Memory B cell (primary cell): ENCODE measurements around the gene KCTD5.
A peak's percentile ranks its signal among the peaks of the same experiment; 100 is the strongest.
"Not testable (repeated sequence)": the region's sequence is repeated elsewhere in the genome, so short reads cannot be mapped to it uniquely, and the experiment has no call there.

Source experiments
- ATAC-seq: fragments of 150-1000 bp; cut with Tn5 transposase; 2 replicates; pipeline ENCODE4 v1.10.0; 2021; ENCODE audit warnings: low read depth, mild to moderate bottlenecking, moderate library complexity
- DNase-seq, 2 donors: peaks; one replicate each; pipeline ENCODE4 v3.0.0; 2022; ENCODE audit warnings: low spot score in 2 of 2
- H3K27ac Mint-ChIP-seq: one replicate; pipeline ENCODE4 v1.8.0; 2022; ENCODE audit warnings: mild to moderate bottlenecking, moderate library complexity, mixed read lengths
- H3K27me3 Mint-ChIP-seq: one replicate; pipeline ENCODE4 v1.8.0; 2022; ENCODE audit warnings: mixed read lengths
- H3K36me3 Mint-ChIP-seq: one replicate; pipeline ENCODE4 v1.8.0; 2022; ENCODE audit warnings: mild to moderate bottlenecking, mixed read lengths
- H3K4me1 Mint-ChIP-seq: one replicate; pipeline ENCODE4 v1.8.0; 2022; ENCODE audit warnings: mixed read lengths
- H3K4me3 Mint-ChIP-seq: one replicate; pipeline ENCODE4 v1.8.0; 2022; ENCODE audit warnings: mild to moderate bottlenecking, moderate library complexity, mixed read lengths
- H3K9me3 Mint-ChIP-seq: one replicate; pipeline ENCODE4 v1.8.0; 2022; ENCODE audit warnings: mixed read lengths

The KCTD5 gene

GRCh38 chr16:2663553-2664546 lies 18.5 kb upstream of the KCTD5 start:
- Mint-ChIP-seq H3K27ac (peak overlapping the region; percentile 32), H3K4me3 (no peak overlapping the region), H3K9me3 (no peaks in the 10 kb centered on the region), H3K4me1 (peaks cover 16% of the 10 kb centered on the region), H3K36me3 (peaks cover 16% of the 10 kb centered on the region), H3K27me3 (no peaks in the 10 kb centered on the region)
- ATAC-seq: peak; percentile 38
- DNase-seq: no peak

GRCh38 chr16:2664574-2664982 lies 17.7 kb upstream of the KCTD5 start:
- H3K27ac Mint-ChIP-seq: peak overlapping the region; percentile 32
- peaks cover 16% of the 10 kb centered on the region for H3K36me3 Mint-ChIP-seq
- no peak for DNase-seq
- no peaks in the 10 kb centered on the region for H3K27me3 Mint-ChIP-seq
- H3K9me3 Mint-ChIP-seq: no peaks in the 10 kb centered on the region
- ATAC-seq: no peak
- H3K4me3 Mint-ChIP-seq: no peak overlapping the region
- peaks cover 16% of the 10 kb centered on the region for H3K4me1 Mint-ChIP-seq

- Mint-ChIP-seq H3K36me3 (peaks cover 16% of the 10 kb centered on the region), H3K4me1 (peaks cover 17% of the 10 kb centered on the region)
- H3K27me3 Mint-ChIP-seq, H3K27ac Mint-ChIP-seq, ATAC-seq, H3K9me3 Mint-ChIP-seq, DNase-seq, H3K4me3 Mint-ChIP-seq: not testable (repeated sequence)
These were observed 15.7 kb upstream of the KCTD5 start for GRCh38 chr16:2666671-2667070.

- Mint-ChIP-seq H3K36me3 (peaks cover 12% of the 10 kb centered on the region), H3K27ac (peak overlapping the region; percentile 76), H3K4me1 (peaks cover 12% of the 10 kb centered on the region)
- not testable (repeated sequence) for DNase-seq, ATAC-seq, H3K27me3 Mint-ChIP-seq, H3K4me3 Mint-ChIP-seq, H3K9me3 Mint-ChIP-seq
These were observed 12.7 kb upstream of the KCTD5 start for GRCh38 chr16:2669587-2669986.

- peak overlapping the region; percentile 72 for H3K27ac Mint-ChIP-seq
- H3K4me1 Mint-ChIP-seq: peaks cover 12% of the 10 kb centered on the region
- peak overlapping the region; percentile 14 for H3K4me3 Mint-ChIP-seq
- peaks cover 12% of the 10 kb centered on the region for H3K36me3 Mint-ChIP-seq
- DNase-seq: peak; percentile 52 to 54
- H3K27me3 Mint-ChIP-seq, H3K9me3 Mint-ChIP-seq, ATAC-seq: not testable (repeated sequence)
These were observed 12.3 kb upstream of the KCTD5 start for GRCh38 chr16:2670017-2670416.

- Mint-ChIP-seq H3K4me1 (peaks cover 12% of the 10 kb centered on the region), H3K4me3 (peak overlapping the region; percentile 51), H3K36me3 (peaks cover 12% of the 10 kb centered on the region), H3K27ac (peak overlapping the region; percentile 86)
- DNase-seq (peak in 1 of 2 donors; percentile 16), ATAC-seq (peak; percentile 20)
- H3K27me3 Mint-ChIP-seq, H3K9me3 Mint-ChIP-seq: not testable (repeated sequence)
These were observed 11.1 kb upstream of the KCTD5 start for GRCh38 chr16:2671193-2671592.

GRCh38 chr16:2671741-2672140 lies 10.6 kb upstream of the KCTD5 start:
- H3K36me3 Mint-ChIP-seq: peaks cover 9% of the 10 kb centered on the region

GRCh38 chr16:2673066-2673999 lies 9.0 kb upstream of the KCTD5 start:
- peak overlapping the region; percentile 78 for H3K4me3 Mint-ChIP-seq
- peak; percentile 86 for ATAC-seq
- peak; percentile 87 to 93 for DNase-seq
- H3K4me1 Mint-ChIP-seq: peaks cover 12% of the 10 kb centered on the region
- H3K36me3 Mint-ChIP-seq: peaks cover 6% of the 10 kb centered on the region
- no peak overlapping the region for H3K27ac Mint-ChIP-seq
- no peaks in the 10 kb centered on the region for H3K9me3 Mint-ChIP-seq
- no peaks in the 10 kb centered on the region for H3K27me3 Mint-ChIP-seq

More at GRCh38 chr16:2671741-2672140, 10.6 kb upstream of the KCTD5 start:
- H3K27me3 Mint-ChIP-seq: no peaks in the 10 kb centered on the region
- peaks cover 12% of the 10 kb centered on the region for H3K4me1 Mint-ChIP-seq
- DNase-seq (no peak), ATAC-seq (no peak)
- peak overlapping the region; percentile 51 for H3K4me3 Mint-ChIP-seq
- H3K27ac Mint-ChIP-seq: peak overlapping the region; percentile 86
- no peaks in the 10 kb centered on the region for H3K9me3 Mint-ChIP-seq

- no peak overlapping the region for H3K27ac Mint-ChIP-seq
- H3K4me3 Mint-ChIP-seq: no peak overlapping the region
- DNase-seq: no peak
- H3K36me3 Mint-ChIP-seq: no peaks in the 10 kb centered on the region
- H3K27me3 Mint-ChIP-seq: no peaks in the 10 kb centered on the region
- no peaks in the 10 kb centered on the region for H3K9me3 Mint-ChIP-seq
- H3K4me1 Mint-ChIP-seq: peaks cover 9% of the 10 kb centered on the region
- ATAC-seq: no peak
These were observed 7.3 kb upstream of the KCTD5 start for GRCh38 chr16:2675021-2675420.

- H3K9me3 Mint-ChIP-seq: no peaks in the 10 kb centered on the region
- peaks cover 5% of the 10 kb centered on the region for H3K4me1 Mint-ChIP-seq
- DNase-seq: no peak
- H3K4me3 Mint-ChIP-seq: no peak overlapping the region
- H3K27ac Mint-ChIP-seq: no peak overlapping the region
- no peaks in the 10 kb centered on the region for H3K36me3 Mint-ChIP-seq
- ATAC-seq: no peak
- no peaks in the 10 kb centered on the region for H3K27me3 Mint-ChIP-seq
These were observed 6.6 kb upstream of the KCTD5 start for GRCh38 chr16:2675714-2676113.

GRCh38 chr16:2676937-2677336 lies 5.4 kb upstream of the KCTD5 start:
- not testable (repeated sequence) for H3K27me3 Mint-ChIP-seq, H3K9me3 Mint-ChIP-seq

GRCh38 chr16:2678206-2678965 lies 3.9 kb upstream of the KCTD5 start:
- H3K4me1 Mint-ChIP-seq, H3K9me3 Mint-ChIP-seq, H3K36me3 Mint-ChIP-seq, H3K27me3 Mint-ChIP-seq, H3K4me3 Mint-ChIP-seq, ATAC-seq, H3K27ac Mint-ChIP-seq, DNase-seq: not testable (repeated sequence)

More at GRCh38 chr16:2676937-2677336, 5.4 kb upstream of the KCTD5 start:
- not testable (repeated sequence) for ATAC-seq, H3K4me3 Mint-ChIP-seq, H3K4me1 Mint-ChIP-seq, H3K27ac Mint-ChIP-seq, DNase-seq, H3K36me3 Mint-ChIP-seq

GRCh38 chr16:2679902-2680301 lies 2.4 kb upstream of the KCTD5 start:
- not testable (repeated sequence) for H3K4me3 Mint-ChIP-seq, H3K4me1 Mint-ChIP-seq, ATAC-seq, H3K9me3 Mint-ChIP-seq, DNase-seq, H3K36me3 Mint-ChIP-seq, H3K27ac Mint-ChIP-seq, H3K27me3 Mint-ChIP-seq
